KOPT-K1 (cell line): ENCODE data around the gene FREM1.

Experiments
- H3K27ac ChIP-seq: fragments of 200-600 bp; sonication (generic); 2 replicates; pipeline ENCODE4 v1.5.1; 2016; ENCODE audit warnings: antibody characterized with exemption, mild to moderate bottlenecking, low read depth, low read length; ENCODE audit not compliant: poor library complexity, severe bottlenecking
- H3K36me3 ChIP-seq: fragments of 200-600 bp; sonication (generic); 2 replicates; pipeline ENCODE4 v1.5.1; 2017; ENCODE audit warnings: antibody characterized with exemption, mild to moderate bottlenecking, low read length, moderate library complexity; ENCODE audit not compliant: insufficient read depth
- H3K9me3 ChIP-seq: fragments of 200-600 bp; sonication (generic); 2 replicates; pipeline ENCODE4 v1.5.1; 2017; ENCODE audit warnings: antibody characterized with exemption, low read length, mild to moderate bottlenecking; ENCODE audit not compliant: insufficient read depth, poor library complexity, severe bottlenecking

Gene FREM1

DNA sequence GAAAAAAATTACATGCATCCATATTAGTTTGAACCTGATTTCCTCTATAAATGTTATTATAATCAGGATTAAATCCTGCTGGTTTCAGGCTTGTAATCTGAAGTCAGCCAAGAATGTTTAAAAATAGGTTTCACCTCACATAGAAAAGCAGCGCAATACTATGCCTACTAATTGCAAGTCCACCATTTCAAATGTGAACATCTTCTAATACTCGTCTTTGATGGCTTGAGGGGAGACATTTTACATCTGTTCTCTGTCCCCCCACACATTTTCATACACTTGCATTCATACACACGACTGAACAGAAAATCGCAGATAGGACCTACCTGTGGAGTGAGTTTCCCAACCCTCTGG, 41.8 kb downstream of the FREM1 start:
- H3K9me3 ChIP-seq = no peaks in the 10 kb centered on the region
- no peak overlapping the region for H3K27ac ChIP-seq
- no peaks in the 10 kb centered on the region for H3K36me3 ChIP-seq

GRCh38 chr9:14866200-14866749, 44.0 kb downstream of the FREM1 start:
- Histone ChIP-seq H3K36me3 (no peaks in the 10 kb centered on the region), H3K9me3 (no peaks in the 10 kb centered on the region), H3K27ac (no peak overlapping the region)

DNA sequence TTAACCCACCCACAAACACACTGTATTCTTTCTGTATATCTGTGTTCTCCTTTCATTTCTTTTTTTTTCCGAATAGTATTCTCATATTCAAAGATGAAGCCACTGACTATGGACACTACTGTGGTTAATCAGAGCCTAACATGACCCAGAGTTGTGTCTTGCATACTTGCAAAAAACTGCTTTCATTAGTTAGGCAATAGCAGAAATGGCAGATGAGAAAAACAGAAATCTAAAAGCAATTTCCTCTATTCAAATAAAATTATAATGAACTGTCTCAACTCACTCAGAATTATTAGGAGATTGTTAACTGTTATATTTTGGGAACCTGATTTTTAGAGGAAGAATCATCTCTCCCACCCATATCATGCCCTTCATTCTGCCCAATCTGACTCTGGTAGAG, 45.9 kb downstream of the FREM1 start:
- no peaks in the 10 kb centered on the region for H3K9me3 ChIP-seq
- H3K27ac ChIP-seq = no peak overlapping the region
- H3K36me3 ChIP-seq = no peaks in the 10 kb centered on the region

DNA sequence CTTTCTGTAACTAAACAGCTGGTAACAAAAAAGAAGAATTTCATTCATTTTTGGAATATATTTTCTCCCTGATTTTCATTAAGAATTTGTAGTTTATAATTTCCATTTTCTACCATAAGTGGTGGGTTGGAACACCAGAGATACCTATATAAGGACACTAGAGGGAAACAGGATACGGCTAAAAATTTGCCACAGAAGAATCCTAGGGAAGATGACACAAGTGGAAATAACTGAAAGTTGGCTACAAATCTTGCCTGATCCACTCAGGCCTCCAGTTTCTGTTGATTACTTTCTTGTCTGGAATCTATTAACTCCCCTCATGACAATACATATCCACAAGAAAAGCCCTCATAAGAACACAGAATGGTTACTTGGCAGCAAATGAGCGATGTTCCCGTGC, 46.8 kb downstream of the FREM1 start:
- no peak overlapping the region for H3K27ac ChIP-seq
- no peaks in the 10 kb centered on the region for H3K9me3 ChIP-seq
- H3K36me3 ChIP-seq = no peaks in the 10 kb centered on the region

DNA sequence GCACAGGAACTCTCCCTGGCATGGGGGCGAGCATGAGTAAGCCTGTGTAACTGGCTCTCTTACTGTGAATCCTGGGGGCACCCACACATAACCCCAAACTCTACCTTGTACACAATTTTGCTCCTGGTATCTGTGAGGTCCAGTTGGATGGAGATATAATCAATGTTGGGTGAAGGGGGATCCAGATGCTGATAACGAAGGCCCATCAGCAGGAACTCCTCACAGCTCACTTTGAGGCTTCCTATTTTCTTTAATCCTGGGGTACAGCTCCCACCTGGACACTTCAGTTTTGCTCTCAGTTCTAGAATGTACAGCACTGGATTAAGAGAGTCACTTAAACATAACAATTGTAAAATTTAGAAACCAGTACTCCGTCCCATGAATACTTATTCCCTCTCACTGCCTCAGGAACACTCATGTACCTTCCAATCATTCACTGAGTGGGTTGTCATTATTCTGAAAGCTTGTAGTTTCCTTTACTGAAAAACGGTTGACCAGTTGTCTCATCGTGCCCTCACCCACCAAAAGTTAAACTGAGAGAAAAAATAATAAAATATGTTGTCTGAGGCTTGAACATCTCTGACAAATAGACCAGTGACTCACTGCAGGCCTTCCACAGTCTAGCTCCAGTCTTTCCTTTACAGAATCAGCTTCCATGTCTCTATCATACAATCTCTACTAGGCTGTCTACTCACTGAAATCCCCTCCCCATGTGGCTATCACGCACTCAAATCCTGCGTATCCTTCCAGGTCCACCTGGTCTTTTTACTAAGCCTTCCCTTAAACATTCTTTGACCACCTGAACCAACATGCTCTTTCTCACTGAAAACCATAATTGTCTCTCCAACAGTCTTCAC, 52.6 kb downstream of the FREM1 start:
- H3K27ac ChIP-seq = no peak overlapping the region
- no peaks in the 10 kb centered on the region for H3K36me3 ChIP-seq
- no peaks in the 10 kb centered on the region for H3K9me3 ChIP-seq

GRCh38 chr9:14849851-14850250, 60.4 kb downstream of the FREM1 start:
- Histone ChIP-seq H3K36me3 (no peaks in the 10 kb centered on the region), H3K27ac (no peak overlapping the region), H3K9me3 (no peaks in the 10 kb centered on the region)

- Histone ChIP-seq H3K9me3 (no peaks in the 10 kb centered on the region), H3K27ac (no peak overlapping the region)
These were observed 60.9 kb downstream of the FREM1 start for GRCh38 chr9:14849296-14849695.

GRCh38 chr9:14846871-14847311, 63.3 kb downstream of the FREM1 start:
- Histone ChIP-seq H3K27ac (no peak overlapping the region), H3K9me3 (no peaks in the 10 kb centered on the region), H3K36me3 (no peaks in the 10 kb centered on the region)

More at GRCh38 chr9:14849296-14849695, 60.9 kb downstream of the FREM1 start:
- H3K36me3 ChIP-seq = no peaks in the 10 kb centered on the region

DNA sequence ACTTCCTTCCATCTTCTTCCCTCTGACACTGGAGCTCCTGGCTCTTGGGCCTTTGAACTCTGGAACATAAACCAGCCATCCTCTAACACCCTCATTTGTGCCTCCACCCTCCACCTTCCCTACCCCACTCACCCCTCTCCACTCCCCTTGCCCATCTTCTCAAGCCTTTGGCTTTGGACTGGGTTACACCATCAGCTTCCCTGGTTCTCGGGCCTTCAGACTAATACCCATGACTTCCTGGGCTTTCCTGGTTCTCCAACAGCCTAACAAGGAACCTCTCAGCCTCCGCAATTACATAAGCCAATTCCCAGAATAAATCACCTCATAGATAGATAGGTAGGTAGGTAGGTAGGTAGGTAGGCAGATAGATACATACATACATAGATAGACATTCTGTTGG, 67.1 kb downstream of the FREM1 start:
- Histone ChIP-seq H3K27ac (no peak overlapping the region), H3K36me3 (no peaks in the 10 kb centered on the region), H3K9me3 (no peaks in the 10 kb centered on the region)

GRCh38 chr9:14842269-14842668, 68.0 kb downstream of the FREM1 start:
- Histone ChIP-seq H3K9me3 (no peaks in the 10 kb centered on the region), H3K27ac (no peak overlapping the region), H3K36me3 (no peaks in the 10 kb centered on the region)

DNA sequence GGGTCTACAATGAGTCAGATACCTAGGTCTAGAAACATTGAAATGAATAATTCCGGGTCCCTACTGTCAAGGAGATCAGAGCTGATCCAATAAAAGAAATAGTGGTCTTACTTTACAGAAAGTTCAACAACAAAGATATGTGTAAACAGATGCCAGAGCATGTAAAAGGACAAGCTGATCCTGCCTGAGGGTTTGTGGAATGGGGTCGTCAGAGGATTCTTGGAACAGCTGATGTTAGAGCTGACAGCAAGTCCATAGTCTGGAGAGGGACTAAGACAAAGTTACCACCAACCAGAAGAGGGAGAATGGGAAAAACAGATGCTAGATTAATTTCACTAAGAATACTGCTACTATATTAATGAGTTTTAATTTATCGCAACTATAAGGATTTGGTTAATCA, 71.5 kb downstream of the FREM1 start:
- Histone ChIP-seq H3K9me3 (no peaks in the 10 kb centered on the region), H3K36me3 (no peaks in the 10 kb centered on the region), H3K27ac (no peak overlapping the region)

DNA sequence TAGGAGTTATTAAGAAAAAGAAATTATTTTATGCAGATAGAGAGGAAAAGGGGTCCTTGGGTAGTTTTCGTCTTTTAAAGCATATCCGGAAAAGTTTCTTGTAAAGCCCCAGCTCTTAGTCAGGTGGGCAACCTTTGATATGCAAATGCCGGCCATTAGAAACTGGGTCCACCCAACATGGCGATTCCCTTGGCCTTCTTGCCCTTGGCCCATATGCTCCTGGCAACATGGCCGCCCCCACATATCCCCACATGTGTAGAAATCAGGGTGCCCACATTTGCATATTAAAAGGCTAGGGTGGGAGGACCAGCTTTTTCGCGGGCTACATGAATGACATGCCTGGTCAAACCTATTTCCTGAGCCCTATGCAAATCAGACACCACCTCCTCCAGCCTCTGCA, 73.3 kb downstream of the FREM1 start:
- Histone ChIP-seq H3K27ac (no peak overlapping the region), H3K36me3 (no peaks in the 10 kb centered on the region), H3K9me3 (no peaks in the 10 kb centered on the region)

DNA sequence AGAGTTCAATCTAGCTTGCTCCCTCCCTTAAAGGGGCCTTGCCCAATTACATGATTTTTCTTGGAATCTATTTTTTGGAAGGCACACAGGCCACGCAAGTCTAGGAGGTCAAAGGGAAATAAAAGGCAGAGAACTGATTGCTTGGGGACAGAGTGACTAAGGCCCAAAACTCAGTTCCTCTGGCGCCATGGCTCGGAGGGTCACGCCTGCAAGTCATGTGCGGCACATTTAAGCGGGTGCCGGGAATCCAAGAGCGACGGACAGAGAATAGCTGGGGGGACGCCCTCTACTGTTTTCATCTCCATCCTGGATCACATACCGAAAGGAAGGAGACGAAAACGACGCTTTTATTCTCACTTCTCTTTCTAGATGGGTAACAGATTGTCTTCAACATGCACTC, 78.6 kb downstream of the FREM1 start:
- Histone ChIP-seq H3K27ac (no peak overlapping the region), H3K36me3 (no peaks in the 10 kb centered on the region), H3K9me3 (no peaks in the 10 kb centered on the region)

- Histone ChIP-seq H3K9me3 (no peaks in the 10 kb centered on the region), H3K36me3 (no peaks in the 10 kb centered on the region), H3K27ac (no peak overlapping the region)
These were observed 79.2 kb downstream of the FREM1 start for GRCh38 chr9:14831074-14831473.

GRCh38 chr9:14830057-14830456, 80.2 kb downstream of the FREM1 start:
- H3K36me3 ChIP-seq = no peaks in the 10 kb centered on the region
- no peaks in the 10 kb centered on the region for H3K9me3 ChIP-seq
- no peak overlapping the region for H3K27ac ChIP-seq

DNA sequence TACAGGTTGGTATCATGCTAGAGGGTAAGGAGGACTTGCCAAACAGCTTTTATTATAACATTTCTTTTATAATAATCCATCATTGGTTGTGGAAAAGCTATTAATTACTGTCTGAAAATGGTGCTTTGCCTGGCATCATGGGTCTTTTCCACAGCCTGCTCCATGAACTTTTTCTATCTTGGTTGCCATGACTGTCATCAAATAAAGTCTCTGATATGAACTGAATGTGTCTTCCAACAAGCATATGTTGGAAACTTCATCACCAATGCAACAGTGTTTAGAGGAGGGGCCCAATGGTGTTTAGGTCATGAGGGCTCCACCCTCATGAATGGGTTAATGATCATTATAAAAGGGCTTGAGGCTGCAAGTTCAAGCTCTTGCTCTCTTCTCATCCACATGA, 81.0 kb downstream of the FREM1 start:
- H3K36me3 ChIP-seq = no peaks in the 10 kb centered on the region
- no peak overlapping the region for H3K27ac ChIP-seq
- no peaks in the 10 kb centered on the region for H3K9me3 ChIP-seq
